Measurements from ENCODE around the gene ACADM.
"Not testable (repeated sequence)": the region's sequence is repeated elsewhere in the genome, so short reads cannot be mapped to it uniquely, and the experiment has no call there.

DNA sequence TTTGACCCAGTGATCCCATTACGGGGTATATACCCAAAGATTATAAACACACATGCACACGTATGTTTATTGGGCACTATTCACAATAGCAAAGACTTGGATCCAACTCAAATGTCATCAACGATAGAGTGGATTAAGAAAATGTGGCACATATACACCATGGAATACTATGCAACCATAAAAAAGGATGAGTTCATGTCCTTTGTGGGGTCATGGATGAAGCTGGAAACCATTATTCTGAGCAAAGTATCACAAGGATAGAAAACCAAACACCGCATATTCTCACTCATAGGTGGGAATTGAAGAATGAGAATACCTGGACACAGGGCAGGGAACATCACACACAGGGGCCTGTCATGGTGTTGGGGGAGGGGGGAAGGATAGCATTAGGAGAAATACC, 59.4 kb downstream of the ACADM start:
- TF ChIP-seq, protein P1, sequence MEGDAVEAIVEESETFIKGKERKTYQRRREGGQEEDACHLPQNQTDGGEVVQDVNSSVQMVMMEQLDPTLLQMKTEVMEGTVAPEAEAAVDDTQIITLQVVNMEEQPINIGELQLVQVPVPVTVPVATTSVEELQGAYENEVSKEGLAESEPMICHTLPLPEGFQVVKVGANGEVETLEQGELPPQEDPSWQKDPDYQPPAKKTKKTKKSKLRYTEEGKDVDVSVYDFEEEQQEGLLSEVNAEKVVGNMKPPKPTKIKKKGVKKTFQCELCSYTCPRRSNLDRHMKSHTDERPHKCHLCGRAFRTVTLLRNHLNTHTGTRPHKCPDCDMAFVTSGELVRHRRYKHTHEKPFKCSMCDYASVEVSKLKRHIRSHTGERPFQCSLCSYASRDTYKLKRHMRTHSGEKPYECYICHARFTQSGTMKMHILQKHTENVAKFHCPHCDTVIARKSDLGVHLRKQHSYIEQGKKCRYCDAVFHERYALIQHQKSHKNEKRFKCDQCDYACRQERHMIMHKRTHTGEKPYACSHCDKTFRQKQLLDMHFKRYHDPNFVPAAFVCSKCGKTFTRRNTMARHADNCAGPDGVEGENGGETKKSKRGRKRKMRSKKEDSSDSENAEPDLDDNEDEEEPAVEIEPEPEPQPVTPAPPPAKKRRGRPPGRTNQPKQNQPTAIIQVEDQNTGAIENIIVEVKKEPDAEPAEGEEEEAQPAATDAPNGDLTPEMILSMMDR (IDR thresholded peaks at IDR 0.05; ENCODE audit: insufficient read depth, low read depth, low read length), result not testable (repeated sequence)
- not testable (repeated sequence) for TF ChIP-seq EZH2 (IDR thresholded peaks at IDR 0.05; ENCODE audit: insufficient read depth, low read length)

All from astrocyte (in vitro differentiated cells and primary cell).